G401.6 (cell line): ENCODE data around the gene APPL2.
A peak's percentile ranks its signal among the peaks of the same experiment; 100 is the strongest.
"Not testable (repeated sequence)": the region's sequence is repeated elsewhere in the genome, so short reads cannot be mapped to it uniquely, and the experiment has no call there.

Experiments used
- FAIRE-seq: peaks from 2 replicates; lab custom pipeline; 2012; peaks lifted over from hg19 to GRCh38; lab: Jason Lieb, UNC

The APPL2 gene

DNA sequence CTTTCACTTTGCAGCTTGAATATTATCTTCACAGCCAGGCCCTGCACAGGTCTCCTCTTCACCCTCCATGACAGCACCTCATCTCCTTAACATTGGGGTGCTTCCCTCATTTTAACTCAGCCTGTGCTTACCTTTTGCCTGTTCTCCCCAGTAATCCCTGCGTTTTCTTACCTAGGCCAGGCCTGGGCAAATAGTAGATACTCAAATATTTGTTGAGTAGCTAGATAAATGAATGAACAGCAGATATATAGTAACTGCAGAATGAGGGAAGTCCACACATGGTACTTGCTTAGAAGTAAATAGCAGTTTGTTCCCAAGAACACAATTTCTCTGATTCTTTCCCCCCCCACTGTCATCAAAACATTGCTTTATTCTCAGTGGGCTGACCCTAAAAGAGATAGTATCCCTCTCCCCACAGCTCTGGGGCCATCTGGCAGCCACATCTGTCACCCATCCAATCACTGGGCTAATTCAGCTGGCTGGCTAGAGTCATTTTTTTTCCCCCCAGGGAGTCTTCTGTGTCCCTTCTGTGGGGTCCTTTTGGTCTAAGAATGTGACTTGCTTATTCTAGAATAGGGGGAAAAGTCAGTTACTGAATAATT lies 43.2 kb downstream of the APPL2 start:
- no peak for FAIRE-seq

DNA sequence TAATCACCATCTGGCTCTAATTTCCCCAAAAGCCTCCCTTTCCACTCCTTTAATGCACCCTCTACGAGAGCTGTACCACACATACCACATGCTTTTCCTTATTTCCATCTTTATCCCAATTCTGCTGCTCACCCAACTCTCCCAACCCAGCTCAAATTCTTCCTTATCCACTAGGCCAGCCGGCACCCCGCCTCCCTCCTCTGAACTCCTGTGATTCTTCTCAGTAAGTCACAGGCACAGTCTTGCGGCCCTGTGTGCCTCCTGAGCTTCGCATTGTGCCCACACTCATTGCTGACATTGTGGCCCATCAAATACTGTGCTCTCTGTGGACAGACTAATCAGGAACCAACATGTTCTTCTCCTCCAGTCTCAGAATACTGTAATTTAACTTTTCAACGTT lies 45.4 kb downstream of the APPL2 start:
- FAIRE-seq: no peak

DNA sequence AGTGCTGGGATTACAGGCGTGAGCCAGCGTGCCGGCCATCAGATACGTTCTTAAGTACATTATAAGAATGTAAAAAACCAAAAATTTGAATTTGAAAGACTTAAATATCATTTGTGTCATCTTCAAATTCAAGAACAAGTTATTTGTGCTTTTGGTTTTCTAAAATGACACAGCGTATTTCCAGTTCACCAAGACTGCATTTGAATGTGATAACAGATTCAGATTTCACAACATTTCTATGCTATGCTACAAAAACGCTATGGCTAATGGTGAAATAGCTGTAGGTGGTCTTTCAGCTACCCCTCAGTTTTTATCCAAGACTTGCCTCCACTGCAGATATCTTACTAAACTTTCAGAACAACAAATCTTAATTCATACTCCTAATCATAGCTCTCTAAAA lies 46.7 kb downstream of the APPL2 start:
- FAIRE-seq: no peak

DNA sequence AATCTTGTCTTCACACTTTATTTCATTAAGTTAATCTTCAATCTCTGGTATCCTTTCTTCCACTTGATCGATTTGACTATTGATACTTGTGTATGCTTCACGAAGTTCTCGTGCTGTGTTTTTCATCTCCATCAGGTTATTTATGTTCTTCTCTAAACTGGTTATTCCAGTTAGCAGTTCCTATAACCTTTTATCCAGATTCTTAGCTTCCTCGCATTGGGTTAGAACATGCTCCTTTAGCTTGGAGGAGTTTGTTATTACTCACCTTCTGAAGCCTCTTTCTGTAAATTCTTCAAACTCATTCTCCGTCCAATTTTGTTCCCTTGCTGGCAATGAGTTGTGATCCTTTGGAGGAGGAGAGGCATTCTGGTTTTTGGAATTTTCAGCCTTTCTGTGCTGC lies 52.0 kb downstream of the APPL2 start:
- not testable (repeated sequence) for FAIRE-seq

DNA sequence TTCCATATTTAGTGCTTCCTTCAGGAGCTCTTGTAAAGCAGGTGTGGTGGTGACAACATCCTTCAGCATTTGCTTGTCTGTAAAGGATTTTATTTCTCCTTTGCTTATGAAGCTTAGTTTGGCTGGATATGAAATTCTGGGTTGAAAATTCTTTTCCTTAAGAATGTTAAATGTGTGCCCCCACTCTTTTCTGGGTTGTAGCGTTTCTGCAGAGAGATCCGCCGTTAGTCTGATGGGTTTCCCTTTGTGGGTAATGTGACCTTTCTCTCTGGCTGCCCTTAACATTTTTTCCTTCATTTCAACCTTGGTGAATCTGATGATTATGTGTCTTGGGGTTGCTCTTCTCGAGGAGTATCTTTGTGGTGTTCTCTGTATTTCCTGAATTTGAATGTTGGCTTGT lies 52.6 kb downstream of the APPL2 start:
- FAIRE-seq: not testable (repeated sequence)

DNA sequence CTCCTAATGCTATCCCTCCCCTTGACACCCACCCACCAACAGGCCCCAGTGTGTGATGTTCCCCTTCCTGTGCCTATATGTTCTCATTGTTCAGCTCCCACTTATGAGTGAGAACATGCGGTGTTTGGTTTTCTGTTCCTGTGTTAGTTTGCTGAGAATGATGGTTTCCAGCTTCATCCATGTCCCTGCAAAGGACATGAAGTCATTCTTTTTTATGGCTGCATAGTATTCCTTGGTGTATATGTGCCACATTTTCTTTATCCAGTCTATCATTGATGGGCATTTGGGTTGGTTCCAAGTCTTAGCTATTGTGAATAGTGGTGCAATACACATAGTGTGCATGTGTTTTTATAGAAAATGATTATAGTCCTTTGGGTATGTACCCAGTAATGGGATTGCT lies 56.9 kb downstream of the APPL2 start:
- not testable (repeated sequence) for FAIRE-seq

DNA sequence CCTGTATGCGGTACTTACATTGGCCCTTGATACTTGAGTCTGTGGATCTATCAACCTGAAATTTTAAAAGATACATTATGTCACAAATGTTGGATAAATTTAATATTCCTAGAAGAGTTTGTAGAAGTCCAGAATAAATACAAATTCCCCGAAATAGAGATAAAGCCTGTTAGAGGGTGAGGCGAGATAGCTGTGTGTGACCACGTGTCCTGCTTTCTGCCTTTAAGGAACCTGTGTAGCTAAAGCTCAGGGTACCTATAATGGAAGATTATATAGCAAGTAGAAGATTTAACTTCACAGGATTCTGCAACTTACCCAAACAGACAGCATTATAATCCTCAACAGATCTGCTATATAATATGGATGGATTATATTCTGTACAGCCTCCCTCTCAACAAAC lies 58.8 kb downstream of the APPL2 start:
- FAIRE-seq: no peak

DNA sequence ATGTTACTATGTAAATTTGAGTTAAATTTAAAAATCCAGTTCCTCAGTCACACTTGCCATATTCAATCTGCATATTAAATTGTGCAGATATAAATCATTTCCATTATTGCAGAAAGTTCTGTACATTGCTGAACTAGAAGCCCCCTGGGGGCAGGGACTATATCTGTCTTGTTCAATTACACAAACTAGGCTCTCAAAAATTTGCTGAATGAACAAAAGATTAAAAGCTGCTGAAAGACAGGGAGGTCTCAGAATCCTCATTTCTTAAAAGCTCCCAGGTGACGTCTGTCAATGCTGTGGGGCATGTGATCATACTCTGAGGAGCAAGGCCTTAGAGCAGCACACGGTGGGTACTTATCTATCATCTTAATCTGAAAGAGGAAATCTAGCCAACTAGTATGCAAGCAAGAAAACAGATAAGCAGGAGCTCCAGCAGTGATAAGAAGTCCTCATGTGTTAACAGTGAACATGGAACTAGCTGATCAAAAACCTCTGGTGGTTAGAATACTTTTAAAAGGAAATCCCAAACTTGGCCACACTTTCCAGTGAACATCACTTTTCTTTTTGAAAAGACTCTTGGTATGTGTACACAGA lies 60.5 kb downstream of the APPL2 start:
- no peak for FAIRE-seq

DNA sequence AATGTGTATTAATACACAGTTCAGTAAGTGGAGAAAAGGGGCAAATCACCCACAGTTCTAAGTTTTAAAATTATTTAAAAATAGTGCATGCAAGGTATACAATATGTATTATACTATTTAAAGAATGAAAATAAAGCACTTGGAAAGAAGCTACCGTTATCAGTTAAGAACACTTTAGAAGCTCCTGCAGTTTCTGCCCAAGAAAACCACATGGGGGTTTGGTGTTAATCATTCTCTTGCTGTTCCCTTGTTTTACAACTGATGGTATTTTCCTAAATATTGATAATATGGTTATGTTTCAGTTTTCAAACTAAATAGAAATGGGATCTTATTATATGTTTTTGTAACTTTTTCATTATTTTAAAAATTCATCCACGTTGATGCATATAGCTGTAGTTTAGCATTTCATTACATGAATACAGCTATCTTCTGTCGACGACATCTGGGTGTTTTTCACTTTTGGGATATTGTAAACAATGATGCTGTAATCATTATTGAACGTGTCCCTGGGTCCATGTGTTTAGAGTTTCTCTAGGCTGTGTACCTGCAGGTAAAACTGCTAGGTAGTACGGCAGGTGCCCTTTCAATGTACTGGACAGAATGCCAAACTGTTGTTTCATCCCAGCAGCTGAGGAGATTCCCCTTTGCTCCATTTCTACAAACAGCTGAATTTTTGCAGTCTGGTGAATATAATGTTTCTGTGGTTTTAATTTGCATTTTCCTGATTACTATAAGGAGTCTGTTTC lies 64.1 kb downstream of the APPL2 start:
- no peak for FAIRE-seq

DNA sequence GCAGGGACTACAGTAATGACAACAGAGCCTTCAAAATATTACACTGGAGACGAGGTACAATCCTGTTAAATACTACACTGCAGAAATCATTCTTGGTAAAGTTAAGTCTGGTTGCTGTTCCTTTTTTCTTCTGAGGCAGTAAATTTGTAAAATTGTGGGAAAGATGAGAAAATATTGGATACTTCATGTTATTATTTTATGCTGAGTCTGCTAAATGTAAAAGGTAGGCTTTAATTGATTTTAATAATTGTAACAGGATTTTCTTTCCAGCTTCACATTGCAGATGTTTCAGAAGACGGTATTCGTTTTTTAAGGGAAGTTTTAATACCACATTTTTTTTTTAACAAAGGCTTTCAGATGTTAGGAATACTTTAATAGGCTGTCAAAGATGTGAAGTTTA lies 65.8 kb downstream of the APPL2 start:
- FAIRE-seq: no peak

DNA sequence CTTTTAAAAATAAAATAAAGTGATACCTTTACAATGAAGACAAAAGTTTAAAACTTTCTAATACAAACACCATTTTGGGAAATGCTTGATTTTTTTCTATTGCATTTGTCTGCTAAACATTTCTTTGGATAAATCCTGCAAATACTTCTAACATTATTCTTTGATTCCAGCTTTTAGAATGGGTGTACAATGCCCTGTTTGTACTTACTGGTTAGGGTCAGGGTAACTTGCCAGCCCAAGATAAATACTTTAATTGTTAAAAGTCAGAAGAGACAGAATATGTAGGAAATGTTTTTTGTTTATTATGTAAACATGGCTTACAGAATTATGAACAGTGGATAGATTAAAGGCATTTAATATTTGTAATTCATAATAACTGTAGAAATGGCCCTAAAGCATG lies 68.0 kb downstream of the APPL2 start:
- peak; percentile 33 for FAIRE-seq

DNA sequence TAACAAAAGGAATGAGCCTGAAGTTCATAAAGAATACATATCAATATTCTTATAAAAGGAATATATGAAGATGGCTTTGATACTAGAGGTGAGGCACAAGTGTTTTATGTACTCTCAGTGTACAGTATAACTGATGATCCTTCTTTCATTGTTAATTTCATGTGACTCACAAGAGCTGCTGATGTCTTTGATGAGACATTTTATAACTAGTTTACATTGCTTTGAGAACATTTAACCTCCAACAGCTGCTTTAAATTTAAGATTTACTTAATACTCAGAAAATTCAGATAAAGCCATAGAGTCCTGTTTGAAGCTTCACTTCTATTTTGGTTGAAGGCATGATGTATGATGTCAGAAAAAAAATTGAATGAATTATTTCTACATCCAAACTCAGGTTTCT lies 68.6 kb downstream of the APPL2 start:
- no peak for FAIRE-seq

DNA sequence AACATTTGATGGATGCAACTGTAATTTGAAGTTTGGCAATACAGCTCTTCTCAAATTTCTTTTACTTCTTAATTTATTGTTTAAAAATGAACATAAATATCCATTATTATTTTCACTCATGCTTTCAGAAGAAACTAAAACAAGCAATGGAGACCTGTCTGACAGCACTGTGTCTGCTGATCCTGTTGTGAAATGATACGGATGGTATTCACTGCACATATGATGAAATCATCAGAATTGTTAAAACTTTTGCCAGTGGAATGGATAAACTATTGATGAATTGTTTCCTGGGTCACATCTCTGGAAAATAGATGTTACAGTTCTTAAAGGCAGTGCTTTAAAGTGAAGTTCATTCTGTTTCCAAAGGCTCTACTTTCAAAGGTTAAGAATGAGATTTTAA lies 69.2 kb downstream of the APPL2 start:
- FAIRE-seq: no peak

DNA sequence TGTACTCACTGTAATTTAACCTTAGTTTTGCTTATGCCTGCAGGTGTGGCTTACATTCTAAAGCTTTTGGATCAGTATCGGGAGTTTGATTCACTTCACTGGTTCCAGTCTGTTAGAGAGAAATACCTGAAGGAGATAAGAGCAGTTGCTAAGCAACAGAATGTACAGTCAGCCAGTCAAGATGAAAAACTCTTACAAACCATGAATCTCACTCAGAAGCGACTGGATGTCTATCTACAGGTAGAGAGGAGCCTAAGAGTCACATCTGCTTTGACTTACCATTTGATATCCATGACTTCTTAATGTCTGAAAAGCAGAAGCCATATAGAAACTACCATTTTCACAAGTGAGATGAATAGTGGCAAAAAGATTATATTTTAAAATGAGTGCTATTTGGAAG lies 71.9 kb downstream of the APPL2 start:
- no peak for FAIRE-seq

DNA sequence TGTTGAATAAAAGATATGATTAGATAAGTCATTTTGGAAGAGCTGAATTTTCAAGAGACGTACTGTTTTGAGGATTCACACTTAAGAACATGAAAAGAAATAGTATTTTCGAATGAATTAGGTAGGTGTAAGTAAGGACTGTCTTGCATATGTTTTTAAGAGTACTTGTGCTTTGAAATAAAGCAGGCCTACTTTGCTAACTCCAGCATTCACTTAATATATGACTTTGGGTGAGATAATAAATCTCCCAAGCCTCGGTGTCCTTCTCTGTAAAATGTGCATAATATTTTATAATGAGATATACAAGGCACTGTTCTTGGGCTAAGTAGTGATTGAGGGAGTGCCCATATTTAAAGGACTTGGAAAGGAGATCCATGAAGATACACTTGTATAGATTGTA lies 73.8 kb downstream of the APPL2 start:
- no peak for FAIRE-seq

DNA sequence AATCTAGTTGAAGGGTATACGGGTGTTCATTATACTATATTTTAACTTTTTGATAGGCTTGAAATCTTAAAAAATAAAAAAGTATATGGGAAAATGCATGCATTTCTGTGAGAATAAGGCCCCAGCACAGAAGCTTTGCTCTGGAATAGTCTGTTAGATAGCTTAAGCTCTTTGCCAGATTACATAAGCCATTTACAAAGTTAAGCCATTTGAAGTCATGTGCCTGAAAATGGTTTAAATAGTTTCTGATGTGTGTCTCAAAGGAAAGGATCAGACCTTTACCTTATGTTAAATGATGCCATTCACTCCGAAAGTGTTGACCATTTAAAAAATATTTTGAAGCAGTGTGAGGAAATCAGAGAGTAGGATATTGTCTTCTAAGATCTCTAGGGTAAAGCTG lies 77.1 kb downstream of the APPL2 start:
- FAIRE-seq: no peak

DNA sequence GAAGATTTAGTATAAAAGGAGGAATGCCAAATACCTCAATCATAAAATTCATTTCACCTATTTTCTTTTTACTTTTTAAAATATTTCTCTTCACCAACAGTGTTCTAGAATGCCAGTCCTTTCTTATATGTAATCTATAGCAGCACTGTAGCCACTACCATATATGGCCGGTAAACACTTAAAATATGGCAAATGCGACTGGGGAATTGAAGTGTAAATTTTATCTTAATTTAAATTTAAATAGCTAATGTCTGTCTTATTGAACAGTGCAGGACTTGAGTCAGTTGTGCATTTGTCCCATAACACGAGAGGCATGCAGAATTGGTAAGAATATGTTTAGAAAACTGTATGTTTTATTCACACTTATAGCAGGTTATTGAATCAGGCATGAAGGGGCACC lies 78.4 kb downstream of the APPL2 start:
- no peak for FAIRE-seq

DNA sequence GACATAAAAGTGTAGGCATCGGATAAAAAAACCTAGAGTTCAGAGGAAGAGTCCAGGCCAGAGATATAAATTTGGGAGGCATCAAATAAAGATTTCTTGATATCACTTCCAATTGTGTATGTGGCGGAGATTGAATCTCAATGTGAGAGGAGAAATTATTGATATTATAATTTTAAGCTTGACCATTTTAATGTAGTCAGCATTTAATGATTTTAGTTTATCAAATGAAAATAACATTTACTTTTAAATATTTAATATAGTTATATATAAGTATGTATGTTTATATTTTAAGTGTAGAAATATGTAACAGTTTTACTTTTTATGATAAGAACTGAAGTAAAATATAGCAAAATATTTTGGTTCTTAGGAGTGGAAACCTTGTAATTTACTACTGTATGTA lies 79.7 kb downstream of the APPL2 start:
- peak; percentile 87 for FAIRE-seq

DNA sequence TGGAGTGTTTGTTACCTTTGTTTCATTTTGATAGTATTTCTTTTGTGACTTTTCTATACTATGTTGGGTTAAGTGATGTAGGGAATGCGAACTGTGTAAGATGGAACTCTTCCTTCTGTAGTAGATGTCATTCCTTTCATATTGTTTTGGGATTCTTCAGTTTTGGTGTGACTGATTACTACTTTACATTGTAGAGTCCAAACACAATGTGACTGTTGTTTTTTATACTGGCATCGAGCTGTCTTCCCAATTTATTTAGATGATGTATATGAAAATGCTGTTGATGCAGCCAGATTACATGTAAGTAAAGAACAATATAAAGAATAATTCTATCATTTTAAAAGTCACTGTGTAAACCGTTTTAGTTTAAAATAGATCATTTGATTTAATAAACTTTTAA lies 93.7 kb downstream of the APPL2 start:
- no peak for FAIRE-seq

DNA sequence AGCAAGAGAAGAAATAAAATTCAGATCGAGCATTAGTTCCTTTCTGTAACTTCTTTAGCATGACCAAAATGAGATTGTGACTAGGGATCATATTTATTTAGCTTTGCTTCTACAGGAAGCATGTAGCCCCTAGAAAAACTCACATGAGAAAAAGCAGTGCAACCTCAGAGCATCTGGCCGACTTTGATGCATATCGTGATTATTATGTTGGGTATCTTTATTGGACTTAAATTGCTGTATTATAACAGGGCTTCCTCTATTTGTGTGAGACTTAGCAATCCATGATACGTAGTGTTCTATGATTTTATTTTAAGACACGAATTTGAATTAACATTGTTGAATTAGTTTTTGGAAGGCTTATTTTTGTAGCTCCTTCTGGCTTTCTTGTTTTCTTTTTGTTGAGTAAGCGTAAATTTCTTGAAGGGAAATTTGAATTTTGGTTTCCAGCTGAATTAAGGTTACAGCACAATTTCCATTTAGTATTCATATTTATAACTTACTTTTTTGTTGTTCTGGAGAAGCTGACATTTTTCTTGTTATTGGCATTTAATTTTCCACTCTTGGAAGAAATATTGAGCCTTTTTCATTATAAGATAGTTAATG lies 94.6 kb downstream of the APPL2 start:
- no peak for FAIRE-seq

DNA sequence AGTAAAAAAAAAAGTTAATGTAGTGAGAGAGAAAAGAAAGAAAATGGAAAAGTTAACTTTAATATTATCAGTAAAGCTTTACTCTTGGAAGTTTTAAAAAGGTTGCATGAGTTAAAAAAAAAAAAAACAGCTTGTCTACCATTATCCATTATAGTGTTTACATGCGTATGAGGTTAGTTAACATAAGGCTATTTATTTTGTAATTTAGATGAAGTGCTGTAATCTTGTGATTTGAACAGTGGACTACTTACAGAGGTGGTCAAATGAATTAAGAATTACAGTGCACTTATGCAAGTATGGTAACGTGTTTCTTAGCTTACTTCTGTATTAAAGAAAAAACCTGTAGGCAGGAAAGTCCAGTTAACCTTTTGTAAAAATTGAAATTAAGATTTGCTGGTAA lies 97.7 kb downstream of the APPL2 start:
- FAIRE-seq: no peak
